HG03354 (cell line): ENCODE measurements around the gene JMJD4.

Experiments
- ATAC-seq: cut with Tn5 transposase; IDR thresholded peaks from one replicate; pipeline ENCODE4 v1.9.1; 2021; ENCODE audit warnings: mild to moderate bottlenecking; ENCODE audit not compliant: unreplicated experiment, poor library complexity, severe bottlenecking

The JMJD4 gene

DNA sequence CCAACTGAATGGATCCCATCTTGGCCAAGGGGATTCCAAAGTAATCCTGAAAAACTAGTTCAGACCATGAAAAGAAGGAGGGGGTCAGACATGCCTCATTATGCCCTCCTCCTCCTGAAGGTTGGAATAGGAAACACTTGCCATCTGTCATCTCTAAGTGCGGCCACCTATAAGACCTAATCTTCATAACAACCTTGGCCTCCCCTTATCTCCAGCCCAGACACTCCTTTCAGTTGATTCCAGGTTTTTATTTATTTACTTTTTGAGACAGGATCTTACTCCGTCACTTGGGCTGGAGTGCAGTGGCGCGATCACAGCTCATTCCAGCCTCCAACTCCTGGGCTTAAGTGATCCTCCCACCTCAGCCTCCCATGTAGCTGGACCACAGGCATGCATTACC lies 19.9 kb upstream of the JMJD4 start:
- no peak for ATAC-seq

DNA sequence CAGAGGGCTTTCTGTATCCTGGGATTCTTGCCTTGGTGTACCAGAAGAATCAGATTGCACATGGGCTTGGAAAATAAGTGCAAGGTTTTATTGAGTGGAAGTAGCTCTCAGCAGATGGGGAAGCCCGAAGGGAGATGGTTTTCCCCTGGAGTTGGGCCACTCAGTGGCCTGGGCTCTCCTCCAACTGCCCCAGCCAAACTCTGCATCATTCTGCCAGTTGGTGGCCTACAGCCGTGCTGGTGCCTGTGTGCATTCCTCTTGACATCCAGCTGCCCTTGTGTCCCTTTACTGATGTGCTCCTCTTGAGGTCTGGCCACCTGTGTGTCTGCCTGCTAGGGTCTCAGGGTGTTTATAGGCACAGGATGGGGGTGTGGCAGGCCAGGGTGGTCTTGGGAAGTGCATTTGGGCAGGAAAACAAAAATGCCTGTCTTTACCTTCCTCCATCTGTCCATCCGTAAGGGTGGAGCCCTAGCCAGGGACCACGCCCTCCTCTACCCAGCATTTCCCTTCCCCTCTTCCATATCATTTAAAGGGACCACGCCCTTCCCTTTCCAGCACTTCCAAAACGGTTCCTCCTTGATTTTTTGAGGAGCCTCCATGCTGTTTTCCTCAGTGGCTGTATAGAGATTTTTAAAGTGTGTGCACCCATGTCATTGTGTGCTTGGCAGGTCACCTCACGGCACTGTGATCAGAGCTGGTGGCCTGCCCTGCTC lies 19.1 kb upstream of the JMJD4 start:
- no peak for ATAC-seq

DNA sequence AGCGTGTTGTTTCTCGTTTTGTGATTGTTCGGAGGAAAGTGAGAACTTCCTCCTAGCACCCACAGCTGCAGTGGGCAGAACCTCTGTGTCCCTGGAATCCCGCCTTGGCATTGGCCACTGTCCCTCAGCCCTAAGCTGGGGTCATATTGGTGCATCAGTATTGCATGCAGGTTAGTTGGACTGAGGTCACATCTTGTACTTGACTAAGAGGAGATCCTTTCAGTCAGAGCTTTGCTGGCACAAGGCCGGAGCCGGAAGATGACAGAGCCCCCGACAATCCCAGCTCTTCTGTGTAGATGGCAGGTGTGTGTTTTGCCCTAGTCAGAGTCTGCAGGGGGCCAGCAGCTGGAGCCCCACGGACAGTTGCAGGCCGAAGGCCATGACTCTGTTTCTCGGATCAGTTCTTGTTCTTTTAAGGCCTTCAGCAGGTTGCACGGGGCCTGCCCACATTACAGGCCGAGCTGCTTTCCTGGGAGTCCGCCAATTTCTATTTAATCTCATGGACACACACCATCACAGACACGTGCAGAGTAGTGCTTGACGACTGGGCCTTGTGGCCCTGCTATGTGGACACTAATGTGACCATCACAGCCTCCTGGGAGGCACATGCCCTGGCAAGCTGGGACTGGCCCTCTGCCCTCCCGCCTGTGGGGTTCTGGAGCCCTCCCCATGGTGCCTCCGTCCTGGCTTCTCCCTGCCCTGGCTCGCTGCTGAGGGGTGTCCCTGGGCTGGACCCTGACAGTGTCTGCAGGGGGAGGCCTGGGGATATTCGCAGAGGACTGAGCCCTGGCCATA lies 15.0 kb upstream of the JMJD4 start:
- no peak for ATAC-seq

DNA sequence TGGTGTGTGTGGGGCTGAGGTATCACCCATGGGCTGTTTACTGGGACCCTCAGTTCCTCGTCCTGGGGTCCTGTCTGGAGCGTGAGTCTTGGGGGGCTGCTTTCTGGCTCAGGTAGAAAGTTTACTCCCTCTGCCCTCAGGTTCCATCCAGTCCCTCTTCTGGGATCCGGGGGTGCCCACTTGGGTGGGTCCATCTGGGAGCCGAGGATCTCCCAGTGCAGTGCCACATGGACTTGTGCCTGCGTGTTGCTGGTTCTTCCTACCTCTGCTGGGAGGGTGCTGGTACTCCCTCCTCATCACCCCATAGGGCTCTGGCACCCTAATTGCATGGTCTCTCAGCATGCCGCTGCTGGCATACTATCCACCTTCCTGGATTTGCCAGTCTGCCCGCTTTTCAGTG lies 14.1 kb upstream of the JMJD4 start:
- no peak for ATAC-seq

DNA sequence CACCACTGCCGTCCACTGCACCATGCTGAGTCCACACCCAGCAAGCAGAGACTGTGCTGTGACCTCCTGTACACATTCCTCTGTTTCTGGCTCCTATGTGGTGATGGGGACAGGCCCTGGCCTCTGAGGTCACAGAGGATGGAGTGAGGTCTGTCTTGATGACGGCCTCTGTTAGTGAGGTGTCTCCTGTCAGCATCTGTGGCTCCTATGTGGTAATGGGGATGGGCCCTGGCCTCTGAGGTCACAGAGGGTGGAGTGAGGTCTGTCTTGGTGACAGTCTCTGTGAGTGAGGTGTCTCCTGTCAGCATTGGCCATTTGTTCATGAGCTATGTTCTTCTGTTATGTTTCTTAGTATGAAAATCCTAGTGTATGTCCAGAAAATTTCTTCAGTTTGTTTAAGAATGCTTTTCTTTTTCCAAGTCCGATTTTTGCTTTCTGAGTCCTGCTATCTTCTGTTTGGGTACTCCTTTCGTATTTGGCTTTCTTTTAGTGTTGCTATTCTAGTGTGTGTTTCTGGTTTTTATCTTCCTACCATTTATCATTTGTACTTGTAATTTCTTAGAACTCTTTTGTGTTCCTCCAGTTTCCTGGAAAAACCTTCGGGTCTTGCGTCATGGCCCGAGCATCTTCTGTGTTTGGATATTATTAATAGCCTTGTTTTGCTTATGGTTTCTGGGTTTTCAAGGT lies 13.5 kb upstream of the JMJD4 start:
- ATAC-seq: no peak

DNA sequence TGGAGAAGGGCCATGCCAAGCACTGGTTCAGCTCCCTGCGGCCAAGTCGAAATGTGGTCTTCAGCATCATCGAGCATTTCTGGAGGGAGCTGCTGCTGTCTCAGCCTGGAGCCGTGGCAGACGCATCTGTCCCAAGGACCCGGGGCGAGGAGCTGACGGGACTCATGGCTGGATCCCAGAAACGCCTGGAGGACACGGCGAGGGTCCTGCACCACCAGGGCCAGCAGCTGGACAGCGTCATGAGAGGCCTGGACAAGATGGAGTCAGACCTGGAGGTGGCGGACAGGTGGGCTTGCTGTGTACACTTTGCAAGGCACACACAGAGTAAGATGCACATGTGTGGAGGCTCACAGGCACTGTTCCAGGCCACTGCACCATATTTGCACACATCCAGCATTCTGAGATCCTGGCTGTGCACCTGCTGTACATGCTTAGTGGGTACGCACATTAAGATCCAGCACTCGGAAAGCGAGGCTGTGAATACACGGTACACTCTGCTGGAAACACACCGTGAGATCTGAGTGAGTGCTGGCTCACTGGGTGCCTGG lies 12.9 kb upstream of the JMJD4 start:
- ATAC-seq: no peak

DNA sequence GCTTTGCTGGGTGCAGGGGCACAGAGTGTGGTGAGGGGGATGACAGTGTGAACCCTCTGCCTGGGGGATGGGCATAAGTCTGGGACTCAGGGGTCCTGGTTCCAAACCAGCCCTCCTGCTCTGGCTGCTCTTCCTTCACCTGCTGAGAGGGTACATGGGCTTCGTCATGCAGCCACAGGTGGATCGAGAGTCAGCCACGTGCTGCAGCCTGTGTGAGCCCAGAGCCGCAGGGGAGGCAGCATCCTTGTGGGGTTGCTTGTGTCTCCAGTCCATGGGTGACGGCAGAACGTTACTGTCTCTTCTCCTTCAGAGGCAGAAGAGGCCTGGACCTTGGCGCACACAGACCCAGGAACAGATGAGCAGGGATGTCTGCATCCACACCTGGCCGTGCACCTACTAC lies 12.3 kb upstream of the JMJD4 start:
- ATAC-seq: no peak

DNA sequence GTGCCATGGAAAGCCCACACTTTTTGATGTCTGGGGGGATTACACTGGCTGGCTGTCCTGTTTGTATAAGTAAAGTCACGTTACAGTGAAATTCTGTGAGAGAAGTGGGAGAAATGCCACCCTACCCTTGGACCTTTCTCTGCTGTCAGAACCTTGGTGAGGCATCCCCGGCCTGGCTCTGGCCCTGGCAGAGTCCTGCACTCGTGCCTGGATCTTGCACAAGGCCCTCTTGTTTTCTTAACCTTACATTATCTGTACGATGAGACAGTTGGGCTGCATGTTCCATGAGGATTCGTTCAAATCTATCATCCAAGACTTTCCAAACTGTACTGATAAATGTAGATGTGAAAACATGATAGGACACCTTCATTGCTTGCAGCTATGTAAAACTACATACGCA lies 11.6 kb upstream of the JMJD4 start:
- ATAC-seq: no peak

DNA sequence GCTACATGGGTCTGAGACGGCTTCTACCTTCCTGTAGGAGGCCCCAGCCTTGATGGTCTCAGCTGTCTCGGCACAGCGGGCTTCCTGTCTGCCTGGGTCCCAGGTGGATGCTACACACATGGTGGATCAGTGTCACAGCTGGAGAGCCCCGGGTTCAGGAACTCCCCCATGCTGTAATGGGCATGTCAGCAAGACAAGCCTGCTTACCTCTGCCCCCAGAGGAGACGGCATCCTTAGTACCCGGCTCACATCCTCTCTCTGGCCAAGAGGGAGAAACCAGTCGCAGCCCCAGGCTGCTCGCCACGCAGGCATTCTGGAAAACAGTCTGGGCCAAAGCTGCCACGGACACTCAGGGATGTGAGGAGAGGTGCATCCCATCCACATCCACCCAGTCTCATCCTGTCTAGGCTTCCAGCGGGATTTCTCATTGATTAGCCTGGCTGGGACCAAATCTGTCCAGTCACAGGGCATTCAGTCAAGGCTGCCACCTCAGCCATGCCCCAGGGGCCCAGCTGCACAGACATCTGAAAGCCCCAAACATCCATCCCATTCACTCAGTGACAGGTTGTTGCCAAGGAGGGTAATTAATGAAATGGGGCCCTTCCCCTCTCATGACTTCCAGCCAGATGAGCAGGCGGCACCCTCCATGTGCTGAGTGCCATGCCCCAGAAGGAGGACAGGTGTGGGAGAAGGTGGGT lies 10.6 kb upstream of the JMJD4 start:
- no peak for ATAC-seq

DNA sequence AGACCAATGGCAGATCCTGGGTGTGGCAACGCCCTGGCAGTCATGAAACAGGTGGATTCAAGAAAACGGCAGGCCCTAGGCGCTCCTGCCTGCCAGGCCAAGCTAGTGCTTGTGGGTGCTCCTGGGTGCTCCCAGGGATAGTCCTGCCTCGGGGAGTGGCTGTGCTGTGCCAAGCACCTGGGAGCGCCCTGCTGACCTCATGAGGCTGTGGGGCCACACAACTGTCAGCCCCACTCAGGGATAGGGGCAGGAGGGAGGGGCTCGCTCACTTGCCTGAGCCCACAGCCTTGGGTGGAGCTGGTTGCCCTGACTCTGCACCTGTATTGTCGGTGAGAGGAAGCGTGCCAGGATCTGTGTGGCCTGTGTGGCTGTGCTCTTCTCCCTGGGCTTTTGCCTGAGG lies 9.6 kb upstream of the JMJD4 start:
- no peak for ATAC-seq

DNA sequence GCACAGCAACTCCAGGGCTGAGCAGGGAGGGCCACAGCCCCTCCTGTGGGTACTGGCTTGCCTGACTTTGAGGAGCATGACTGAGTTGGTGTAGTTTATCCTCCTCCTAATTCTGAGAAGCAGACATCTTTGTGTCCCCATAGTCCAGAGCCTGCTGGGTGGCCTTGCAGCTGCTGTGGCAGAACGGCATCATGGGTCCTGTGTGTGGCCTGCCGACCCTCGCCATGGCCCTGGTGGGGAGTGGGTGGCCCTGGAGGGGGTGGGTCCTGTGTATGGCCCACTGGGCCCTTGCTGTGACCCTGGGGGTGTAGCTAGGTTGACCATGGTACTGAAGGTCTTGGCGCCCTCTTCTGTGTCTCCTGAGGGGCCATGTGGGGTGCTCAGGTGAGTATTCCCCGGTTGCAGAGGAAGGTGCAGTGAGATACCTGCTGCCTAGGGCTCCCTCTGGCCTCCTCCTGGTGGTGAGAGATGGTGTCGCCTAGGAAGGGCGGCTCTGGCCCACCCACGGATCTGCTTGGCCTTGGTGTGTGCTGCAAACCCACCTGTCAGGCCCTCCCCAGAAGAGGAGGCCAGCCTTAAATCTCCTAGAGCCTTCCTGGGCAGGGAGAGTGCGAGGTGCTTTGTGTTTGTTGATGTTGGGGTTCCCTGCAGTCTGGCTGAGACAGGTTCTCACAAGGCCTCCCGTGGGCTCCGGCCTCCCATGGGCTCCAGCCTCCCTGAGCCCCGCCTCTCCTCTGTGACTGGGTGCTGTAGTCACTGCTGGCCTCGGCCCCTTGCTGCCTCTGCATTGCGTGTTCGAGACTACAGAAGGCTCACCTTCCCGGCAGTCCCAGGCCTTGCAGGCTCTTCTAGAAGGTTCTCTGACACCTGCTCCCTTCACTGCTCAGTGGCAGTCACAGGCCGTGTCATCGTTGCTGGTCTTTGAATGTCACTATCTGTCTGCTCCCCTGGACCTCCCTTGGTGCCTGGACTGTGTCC lies 7.9 kb upstream of the JMJD4 start:
- ATAC-seq: no peak

DNA sequence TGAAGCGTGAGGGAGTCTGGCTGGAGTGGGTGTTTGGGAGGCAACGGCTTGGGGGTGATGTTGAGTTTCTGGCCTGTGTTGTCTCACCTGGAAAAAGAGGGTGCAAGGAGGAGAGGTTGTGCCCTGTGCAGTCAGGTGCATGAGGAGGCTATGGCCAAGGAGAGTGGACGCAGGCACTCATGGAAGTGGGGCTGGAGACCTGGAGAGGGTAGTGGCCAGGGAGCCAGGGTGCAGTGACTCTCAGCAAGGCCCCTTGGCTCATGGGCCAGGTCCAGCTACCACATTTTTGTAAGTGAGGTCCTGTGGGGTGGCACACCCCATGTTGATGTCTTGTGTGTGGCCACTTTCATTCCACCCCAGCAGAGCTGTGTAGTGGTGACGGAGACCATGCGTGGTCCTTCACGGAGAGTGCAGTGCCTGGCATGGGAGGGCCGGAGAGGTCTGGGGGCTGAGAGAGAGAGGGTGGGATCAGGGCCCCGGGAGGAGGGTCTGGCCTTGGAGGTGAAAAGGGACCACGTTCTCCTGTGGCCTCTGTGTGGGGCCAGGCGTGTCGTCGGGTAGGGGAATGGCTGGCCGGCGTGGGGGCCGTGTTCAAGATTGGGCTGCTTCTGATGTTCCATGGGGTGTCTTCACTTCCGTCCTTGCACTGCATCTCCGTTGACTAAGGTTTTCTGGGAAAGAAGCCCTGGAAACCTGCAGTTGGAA lies 6.2 kb upstream of the JMJD4 start:
- no peak for ATAC-seq

DNA sequence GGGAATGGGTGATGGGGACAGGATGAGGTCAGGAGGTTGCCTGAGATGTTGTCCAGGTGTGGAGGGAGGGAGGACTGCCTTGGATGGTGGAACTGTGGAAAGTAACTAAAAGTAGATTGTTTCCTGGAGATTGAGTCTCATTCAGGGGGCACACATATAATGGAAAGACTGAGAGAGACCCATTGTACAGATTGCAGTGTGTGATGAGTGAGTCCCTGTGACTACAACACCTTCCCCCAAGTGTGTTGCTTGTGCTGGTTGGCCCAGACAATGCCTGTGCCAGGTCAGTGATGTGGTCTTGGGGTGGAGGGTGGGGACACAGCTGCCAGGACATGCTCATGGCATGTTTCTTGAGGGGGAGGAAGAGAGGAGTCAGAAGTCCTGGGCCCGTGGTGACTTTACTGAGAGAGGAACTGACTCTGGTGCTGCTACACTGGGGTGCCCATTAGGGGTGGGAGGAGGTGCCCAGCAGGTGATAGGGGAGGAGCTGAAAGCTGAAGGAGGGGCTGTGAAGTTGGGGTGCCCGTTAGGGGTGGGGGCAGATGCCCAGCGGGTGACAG lies 5.4 kb upstream of the JMJD4 start:
- ATAC-seq: no peak

DNA sequence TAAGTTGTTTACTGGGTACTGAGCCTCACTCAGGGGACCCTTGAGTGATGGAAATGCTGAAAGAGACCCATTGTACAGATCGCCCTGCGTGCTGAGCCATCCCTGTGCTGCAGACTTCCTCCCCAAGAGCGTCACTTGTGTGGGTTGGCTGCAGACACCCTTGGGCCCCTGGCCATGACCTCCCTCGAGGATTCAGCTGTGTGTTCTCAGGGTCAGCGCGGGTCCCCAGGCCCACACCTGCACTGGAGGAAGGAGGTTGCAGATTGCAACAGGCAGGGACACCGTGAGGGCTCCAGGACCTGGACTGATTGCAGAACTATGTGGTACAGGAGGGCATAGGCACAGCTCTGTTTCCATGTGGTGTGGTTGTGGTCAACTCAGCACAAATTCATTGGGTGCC lies 4.5 kb upstream of the JMJD4 start:
- ATAC-seq: no peak

DNA sequence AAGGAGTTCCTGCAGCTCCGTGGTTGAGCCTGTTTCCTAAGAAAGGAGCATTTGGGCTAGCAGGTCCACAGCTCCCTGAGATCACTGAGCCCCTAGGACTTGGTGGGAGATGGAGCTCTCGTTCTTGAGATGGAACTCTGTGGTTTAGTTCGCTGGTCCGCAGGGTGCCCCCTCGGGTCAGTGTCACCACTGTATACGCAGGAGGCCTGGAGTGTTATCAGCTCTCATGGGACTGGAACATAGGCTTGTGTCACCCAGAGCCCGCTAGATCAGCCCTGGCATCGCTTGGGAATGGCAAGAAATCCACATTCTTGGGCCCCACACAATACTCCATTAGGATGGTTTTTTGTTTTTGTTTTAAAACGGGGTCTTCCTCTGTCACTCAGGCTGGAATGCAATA lies 3.7 kb upstream of the JMJD4 start:
- no peak for ATAC-seq

DNA sequence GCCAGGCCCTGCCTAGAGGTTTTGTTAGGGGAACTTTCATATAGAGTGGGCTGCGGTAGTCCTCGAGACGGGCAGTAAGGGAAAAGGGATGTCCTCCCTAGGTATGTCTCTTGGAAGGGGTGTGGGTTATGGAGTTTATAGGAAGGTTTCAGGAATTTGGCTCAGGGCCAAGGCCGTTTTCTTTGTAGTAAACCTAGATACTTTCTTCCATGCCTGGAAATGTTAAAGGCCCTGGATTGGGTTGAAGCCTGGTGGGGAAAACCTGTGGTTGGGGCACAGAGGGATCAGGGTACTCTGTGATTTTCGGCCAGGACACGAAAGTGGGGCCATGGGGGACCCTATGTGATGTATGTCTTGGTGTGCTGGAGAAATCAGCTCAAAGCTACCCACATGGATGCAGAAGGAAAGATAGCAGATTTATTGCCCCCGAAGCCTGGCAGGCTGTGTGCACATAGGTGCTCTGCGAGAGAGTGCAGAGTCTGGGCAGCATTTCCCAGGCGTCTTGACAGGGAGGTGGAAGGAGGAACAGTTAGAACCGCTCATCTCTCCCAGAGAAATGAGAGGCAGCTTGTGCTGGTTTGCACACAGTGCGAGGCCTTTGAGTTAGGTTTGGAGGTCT lies 1.8 kb upstream of the JMJD4 start:
- ATAC-seq: no peak

DNA sequence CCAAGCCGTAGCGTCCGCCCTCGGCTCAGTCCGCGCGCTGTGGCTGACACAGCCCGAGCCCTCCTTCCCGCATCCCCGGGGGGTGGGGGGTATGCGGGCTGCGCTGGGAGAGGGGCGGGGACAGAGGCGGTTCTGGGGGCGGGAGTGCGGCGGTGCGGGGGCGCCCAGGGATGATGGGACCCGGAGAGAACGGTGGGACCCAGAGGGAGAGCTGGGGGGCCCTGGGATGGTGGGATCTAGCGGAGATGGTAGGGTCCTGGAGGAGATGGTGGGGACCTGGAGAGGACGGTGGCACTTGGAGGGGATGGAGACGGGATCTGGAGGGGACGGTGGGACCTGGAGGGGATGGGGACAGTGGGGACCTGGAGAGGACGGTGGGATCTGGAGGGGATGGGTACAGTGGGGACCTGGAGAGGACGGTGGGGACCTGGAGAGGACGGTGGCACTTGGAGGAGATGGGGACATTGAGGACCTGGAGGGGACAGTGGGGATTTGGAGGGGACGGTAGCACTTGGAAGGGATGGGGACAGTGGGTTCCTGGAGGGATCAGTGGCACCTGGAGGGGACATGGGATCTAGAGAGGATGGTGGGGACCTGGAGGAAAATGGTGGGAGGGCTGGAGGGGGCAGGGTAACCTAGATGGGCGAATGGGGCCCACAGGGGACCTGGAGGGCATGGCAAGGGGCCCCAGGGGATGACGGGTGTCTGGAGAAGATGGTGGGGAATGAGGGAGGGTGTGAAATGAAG lies 610 bp upstream of the JMJD4 start:
- ATAC-seq: no peak
